H1 (cell line): ENCODE measurements around the gene ZNF652.

Experiments used
- CEBPB ChIP-seq: IDR thresholded peaks from 2 replicates; pipeline ENCODE4 v1.6.1; 2012; ENCODE audit warnings: low read depth, low read length
- CHD2 ChIP-seq: IDR thresholded peaks from 2 replicates; pipeline ENCODE4 v1.6.1; 2012; ENCODE audit warnings: low read length, improper control_type of control experiment
- EZH2 ChIP-seq: fragments of 200-600 bp; sonication (generic); IDR thresholded peaks from 2 replicates; pipeline ENCODE4 v1.7.1; 2012; ENCODE audit warnings: low read depth, mild to moderate bottlenecking, moderate library complexity, low read length, inconsistent platforms; ENCODE audit not compliant: severe bottlenecking
- FOSL1 ChIP-seq: IDR thresholded peaks from 2 replicates; pipeline ENCODE4 v1.6.1; 2011; ENCODE audit warnings: mild to moderate bottlenecking, low read depth, low read length, moderate library complexity; ENCODE audit not compliant: insufficient read depth
- POLR2A ChIP-seq, 2 experiments: IDR thresholded peaks; 1 replicate in 1 of 2; 2 replicates in 1 of 2; pipeline ENCODE4 v1.6.1; 2011; ENCODE audit warnings: low read depth in 2 of 2, low read length in 2 of 2, mild to moderate bottlenecking in 2 of 2; ENCODE audit errors: control extremely low read depth in 1 of 2
- TF ChIP-seq, protein P1 (sequence below), 3 experiments: IDR thresholded peaks; 1 replicate in 2 of 3; 2 replicates in 1 of 3; pipeline versions ENCODE4 v1.5.1 to v1.6.1; 2011; ENCODE audit warnings: low read length in 3 of 3, mild to moderate bottlenecking in 3 of 3, inconsistent platforms in 2 of 3, low read depth in 1 of 3, moderate library complexity in 1 of 3; ENCODE audit not compliant: insufficient read depth in 1 of 3; ENCODE audit errors: control extremely low read depth in 1 of 3

- no peak for TF ChIP-seq POLR2A (IDR thresholded peaks at IDR 0.05; ENCODE audit: control extremely low read depth in 1 of 2, low read depth in 2 of 2, low read length in 2 of 2)
- TF ChIP-seq CHD2, result no peak
- TF ChIP-seq FOSL1, result no peak
- TF ChIP-seq, protein P1, sequence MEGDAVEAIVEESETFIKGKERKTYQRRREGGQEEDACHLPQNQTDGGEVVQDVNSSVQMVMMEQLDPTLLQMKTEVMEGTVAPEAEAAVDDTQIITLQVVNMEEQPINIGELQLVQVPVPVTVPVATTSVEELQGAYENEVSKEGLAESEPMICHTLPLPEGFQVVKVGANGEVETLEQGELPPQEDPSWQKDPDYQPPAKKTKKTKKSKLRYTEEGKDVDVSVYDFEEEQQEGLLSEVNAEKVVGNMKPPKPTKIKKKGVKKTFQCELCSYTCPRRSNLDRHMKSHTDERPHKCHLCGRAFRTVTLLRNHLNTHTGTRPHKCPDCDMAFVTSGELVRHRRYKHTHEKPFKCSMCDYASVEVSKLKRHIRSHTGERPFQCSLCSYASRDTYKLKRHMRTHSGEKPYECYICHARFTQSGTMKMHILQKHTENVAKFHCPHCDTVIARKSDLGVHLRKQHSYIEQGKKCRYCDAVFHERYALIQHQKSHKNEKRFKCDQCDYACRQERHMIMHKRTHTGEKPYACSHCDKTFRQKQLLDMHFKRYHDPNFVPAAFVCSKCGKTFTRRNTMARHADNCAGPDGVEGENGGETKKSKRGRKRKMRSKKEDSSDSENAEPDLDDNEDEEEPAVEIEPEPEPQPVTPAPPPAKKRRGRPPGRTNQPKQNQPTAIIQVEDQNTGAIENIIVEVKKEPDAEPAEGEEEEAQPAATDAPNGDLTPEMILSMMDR (IDR thresholded peaks at IDR 0.05; ENCODE audit: control extremely low read depth in 1 of 3, insufficient read depth in 1 of 3, low read depth in 1 of 3, low read length in 3 of 3), result no peak
- TF ChIP-seq CEBPB, result no peak
- TF ChIP-seq EZH2, result no peak
Observed at GRCh38 chr17:49399995-49400394, 37.9 kb upstream of the ZNF652 start.
